ENCODE data around the gene CDC45.

The CDC45 gene, protein sequence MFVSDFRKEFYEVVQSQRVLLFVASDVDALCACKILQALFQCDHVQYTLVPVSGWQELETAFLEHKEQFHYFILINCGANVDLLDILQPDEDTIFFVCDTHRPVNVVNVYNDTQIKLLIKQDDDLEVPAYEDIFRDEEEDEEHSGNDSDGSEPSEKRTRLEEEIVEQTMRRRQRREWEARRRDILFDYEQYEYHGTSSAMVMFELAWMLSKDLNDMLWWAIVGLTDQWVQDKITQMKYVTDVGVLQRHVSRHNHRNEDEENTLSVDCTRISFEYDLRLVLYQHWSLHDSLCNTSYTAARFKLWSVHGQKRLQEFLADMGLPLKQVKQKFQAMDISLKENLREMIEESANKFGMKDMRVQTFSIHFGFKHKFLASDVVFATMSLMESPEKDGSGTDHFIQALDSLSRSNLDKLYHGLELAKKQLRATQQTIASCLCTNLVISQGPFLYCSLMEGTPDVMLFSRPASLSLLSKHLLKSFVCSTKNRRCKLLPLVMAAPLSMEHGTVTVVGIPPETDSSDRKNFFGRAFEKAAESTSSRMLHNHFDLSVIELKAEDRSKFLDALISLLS

DNA sequence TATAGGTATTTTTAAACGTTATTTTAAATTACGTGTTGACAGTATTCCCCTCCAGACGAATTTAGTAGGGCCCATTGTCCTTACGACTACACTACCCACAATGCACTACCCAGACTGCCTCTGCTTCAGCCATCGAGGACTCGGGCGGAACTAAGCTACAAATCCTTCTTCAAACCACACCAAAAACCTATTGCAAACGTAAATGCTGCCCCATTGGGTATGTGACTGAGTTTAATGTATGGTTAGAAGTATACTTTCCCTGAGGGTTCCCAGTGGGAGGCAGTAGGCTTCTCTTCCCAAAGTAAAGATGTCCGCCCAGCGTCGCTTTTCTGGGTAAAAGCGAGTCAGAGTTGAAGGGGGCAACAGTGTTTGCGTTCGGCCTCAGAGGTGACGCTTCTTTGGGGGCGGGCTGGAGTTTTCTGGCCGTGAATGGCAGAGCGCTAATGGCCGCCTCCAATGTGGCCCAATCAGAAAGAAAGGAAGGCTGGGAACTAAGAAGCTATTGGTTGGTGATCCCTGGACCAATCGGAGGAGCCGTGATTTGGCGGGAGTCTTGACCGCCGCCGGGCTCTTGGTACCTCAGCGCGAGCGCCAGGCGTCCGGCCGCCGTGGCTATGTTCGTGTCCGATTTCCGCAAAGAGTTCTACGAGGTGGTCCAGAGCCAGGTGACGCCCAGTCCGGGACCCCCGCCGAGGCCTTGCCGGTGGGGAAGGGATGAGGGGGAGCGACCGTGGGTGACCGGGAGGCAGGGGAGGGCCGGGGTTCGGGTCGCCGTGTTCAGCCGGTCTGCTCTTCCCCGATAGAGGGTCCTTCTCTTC, at the start of gene CDC45:
Gene CDC45 (plus strand): TSS at position 566 of the 818 bp plus-strand sequence. CDS start 49 bp downstream, at position 615.
- TF ChIP-seq, protein P1, sequence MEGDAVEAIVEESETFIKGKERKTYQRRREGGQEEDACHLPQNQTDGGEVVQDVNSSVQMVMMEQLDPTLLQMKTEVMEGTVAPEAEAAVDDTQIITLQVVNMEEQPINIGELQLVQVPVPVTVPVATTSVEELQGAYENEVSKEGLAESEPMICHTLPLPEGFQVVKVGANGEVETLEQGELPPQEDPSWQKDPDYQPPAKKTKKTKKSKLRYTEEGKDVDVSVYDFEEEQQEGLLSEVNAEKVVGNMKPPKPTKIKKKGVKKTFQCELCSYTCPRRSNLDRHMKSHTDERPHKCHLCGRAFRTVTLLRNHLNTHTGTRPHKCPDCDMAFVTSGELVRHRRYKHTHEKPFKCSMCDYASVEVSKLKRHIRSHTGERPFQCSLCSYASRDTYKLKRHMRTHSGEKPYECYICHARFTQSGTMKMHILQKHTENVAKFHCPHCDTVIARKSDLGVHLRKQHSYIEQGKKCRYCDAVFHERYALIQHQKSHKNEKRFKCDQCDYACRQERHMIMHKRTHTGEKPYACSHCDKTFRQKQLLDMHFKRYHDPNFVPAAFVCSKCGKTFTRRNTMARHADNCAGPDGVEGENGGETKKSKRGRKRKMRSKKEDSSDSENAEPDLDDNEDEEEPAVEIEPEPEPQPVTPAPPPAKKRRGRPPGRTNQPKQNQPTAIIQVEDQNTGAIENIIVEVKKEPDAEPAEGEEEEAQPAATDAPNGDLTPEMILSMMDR (IDR thresholded peaks at IDR 0.05), result no peak
- Histone ChIP-seq H3K27ac (peak within 1 kb of the TSS; percentile 99), H3K4me3 (ENCODE audit: low read depth in 1 of 2, low read length in 1 of 2) (peak within 1 kb of the TSS; percentile 76 to 85), H3K27me3 (no peaks in the 10 kb centered on the region), H3K36me3 (peaks cover 27% of the 10 kb centered on the region), H3K4me1 (ENCODE audit: control insufficient read depth in 1 of 2, insufficient read depth in 1 of 2, low read depth in 1 of 2, low read length in 1 of 2) (peaks cover 25 to 27% of the 10 kb centered on the region in 2 experiments), H3K9me3 (no peaks in the 10 kb centered on the region)

DNA sequence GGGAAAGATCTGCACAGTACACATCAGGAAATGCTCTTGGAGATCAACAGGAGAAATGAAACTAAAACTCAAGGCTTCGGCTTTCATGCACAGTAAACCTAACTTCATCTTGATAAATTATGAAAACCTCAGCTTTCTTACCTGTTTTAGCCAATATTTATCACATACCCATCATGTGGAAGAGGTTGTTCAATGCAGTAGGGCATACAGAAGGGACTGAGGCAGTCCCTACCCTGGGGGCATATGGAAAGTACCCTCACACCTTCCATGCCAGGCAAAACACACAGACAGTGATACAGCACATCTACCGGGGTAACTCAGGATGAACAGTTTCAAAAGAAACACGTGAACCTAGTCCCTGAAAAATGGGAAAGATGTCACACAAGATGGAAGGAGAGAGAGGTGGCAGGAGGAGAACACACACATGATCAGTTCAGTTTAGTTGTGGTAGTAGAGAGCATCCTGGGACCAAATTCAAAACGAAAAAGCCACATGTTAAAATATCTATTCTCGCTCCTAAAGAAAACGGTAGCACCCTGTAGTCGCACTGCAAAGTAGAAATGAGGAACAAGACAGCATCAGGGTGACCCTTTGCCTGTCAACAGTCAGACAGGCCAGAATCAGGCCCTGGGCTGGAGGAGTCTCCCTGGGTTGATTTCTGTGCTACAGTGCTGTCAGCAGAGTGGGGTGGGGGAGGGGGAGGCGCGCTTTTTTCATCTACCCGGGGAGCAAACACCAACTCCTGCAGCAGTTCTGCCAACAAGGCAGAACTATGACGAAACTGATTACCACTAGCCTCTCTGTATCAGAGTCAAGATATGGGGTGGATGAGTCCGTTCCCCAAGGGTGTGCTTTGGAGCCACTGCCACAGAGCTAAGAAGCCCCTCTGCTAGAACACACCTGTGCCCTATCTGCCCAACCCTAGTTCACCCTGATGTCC, 49.5 kb upstream of the CDC45 start:
- peaks cover 67 to 68% of the 10 kb centered on the region in 2 experiments for H3K4me1 ChIP-seq (ENCODE audit: control insufficient read depth in 1 of 2, insufficient read depth in 1 of 2, low read depth in 1 of 2, low read length in 1 of 2)
- H3K27ac ChIP-seq, result peak overlapping the region; percentile 98
- H3K9me3 ChIP-seq, result no peaks in the 10 kb centered on the region
- TF ChIP-seq, protein P1 (IDR thresholded peaks at IDR 0.05), result no peak
- H3K36me3 ChIP-seq, result peaks cover 5% of the 10 kb centered on the region
- peak overlapping the region; percentile 92 to 96 for H3K4me3 ChIP-seq (ENCODE audit: low read depth in 1 of 2, low read length in 1 of 2)
- H3K27me3 ChIP-seq, result no peaks in the 10 kb centered on the region

DNA sequence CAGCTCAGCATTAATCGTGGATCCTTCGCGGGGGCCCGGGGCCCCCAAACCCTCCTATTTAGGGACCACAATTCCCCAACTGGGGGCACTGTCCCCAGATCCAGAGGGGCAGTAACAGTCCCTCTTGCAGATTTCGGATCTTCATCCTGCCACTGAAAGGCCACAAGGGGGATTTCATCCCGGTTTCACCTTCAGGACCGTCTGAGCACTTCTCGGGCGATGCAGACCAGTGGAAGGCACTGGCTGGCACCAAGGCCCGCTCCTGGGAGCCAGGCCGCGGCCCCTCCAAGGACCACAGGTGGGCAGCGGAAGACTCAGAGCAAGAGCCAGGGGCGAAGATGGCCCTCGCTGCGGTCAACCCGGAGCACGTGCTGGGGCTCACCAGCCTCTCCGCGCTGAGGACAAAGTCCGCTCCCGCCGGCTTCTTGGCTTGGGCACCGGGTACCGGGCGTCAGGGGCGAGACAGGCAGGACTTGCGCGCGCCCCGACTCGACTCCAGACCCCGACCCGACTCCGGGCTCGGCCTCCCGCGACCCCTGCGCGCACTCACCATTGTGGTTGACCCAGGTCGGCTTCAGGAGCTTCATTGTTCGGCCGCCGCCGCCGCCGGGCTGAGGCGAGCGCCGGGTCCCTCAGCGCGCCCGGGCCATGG, 48.7 kb upstream of the CDC45 start:
- H3K27me3 ChIP-seq, result no peaks in the 10 kb centered on the region
- peaks cover 59 to 60% of the 10 kb centered on the region in 2 experiments for H3K4me1 ChIP-seq (ENCODE audit: control insufficient read depth in 1 of 2, insufficient read depth in 1 of 2, low read depth in 1 of 2, low read length in 1 of 2)
- no peaks in the 10 kb centered on the region for H3K9me3 ChIP-seq
- peaks cover 12% of the 10 kb centered on the region for H3K36me3 ChIP-seq
- H3K27ac ChIP-seq, result peak overlapping the region; percentile 98
- TF ChIP-seq, protein P1 (IDR thresholded peaks at IDR 0.05), result no peak
- peak overlapping the region; percentile 92 to 96 for H3K4me3 ChIP-seq (ENCODE audit: low read depth in 1 of 2, low read length in 1 of 2)

DNA sequence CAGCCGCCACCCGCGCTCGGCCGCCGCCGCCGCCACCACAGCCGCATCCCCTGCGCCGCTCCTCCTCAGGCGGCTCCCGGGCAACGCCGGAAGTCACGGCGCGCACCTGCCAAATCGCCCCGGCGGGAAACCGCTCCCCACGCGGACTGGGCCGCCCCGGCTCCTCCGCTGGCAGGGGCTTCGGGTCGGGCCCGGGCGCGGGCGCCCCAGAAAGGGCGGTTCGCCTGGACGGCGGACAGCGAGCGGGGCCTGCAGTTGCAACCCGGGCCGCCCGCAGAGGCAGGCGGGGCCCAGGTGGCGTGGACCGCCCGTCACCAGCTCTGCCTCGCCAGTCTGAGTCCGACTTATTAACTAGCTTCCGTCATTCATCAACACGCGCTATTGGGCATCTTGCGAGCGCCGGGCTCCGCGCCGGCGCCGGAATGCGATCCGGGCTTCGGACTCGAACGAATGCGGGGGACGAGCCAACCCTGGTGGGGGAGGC, 48.0 kb upstream of the CDC45 start, which contains the start of gene HIRA:
Gene HIRA (minus strand): TSS at position 85 of the 484 bp plus-strand sequence. CDS start 257 bp downstream, outside the sequence.
- Histone ChIP-seq H3K36me3 (peaks cover 12% of the 10 kb centered on the region), H3K4me1 (ENCODE audit: control insufficient read depth in 1 of 2, insufficient read depth in 1 of 2, low read depth in 1 of 2, low read length in 1 of 2) (peaks cover 53% of the 10 kb centered on the region in 2 experiments), H3K4me3 (ENCODE audit: low read depth in 1 of 2, low read length in 1 of 2) (peak within 1 kb of the TSS; percentile 92 to 96), H3K9me3 (no peaks in the 10 kb centered on the region), H3K27me3 (no peaks in the 10 kb centered on the region), H3K27ac (peak within 1 kb of the TSS; percentile 98)
- TF ChIP-seq, protein P1 (IDR thresholded peaks at IDR 0.05), result peak; percentile 14

Measured in neutrophil (primary cell).